K562 (cell line): ENCODE results near the gene NFILZ. TPM values are rescaled to one million over a fixed set of nuclear protein-coding genes. Genes with fewer than 3 reads are reported as not detected.

Source experiments
- RBM25 ChIP-seq: fragments of 200-400 bp; formaldehyde crosslinking; IDR thresholded peaks from 2 replicates; pipeline ENCODE4 v1.6.1; 2018; ENCODE audit warnings: low read length, low read depth, moderate library complexity; ENCODE audit not compliant: severe bottlenecking
- ZNF253 ChIP-seq: fragments of 250-450 bp; sonication (Bioruptor Pico); conservative IDR thresholded peaks from 2 replicates; pipeline ENCODE4 v1.6.1; 2021; ENCODE audit warnings: mild to moderate bottlenecking
- polyA plus RNA-seq, 8 experiments: library from polyadenylated mRNA; depleted of rRNA in 4 of 8; stranded (reverse) in 5 of 8; unstranded in 3 of 8; fragments of >200 nt; fragmentation: Nextera tagmentation in 2 of 8; fragmentation: Illumina TruSeq in 1 of 8; extraction: Ambion mirVana in 2 of 8; extraction: Trizol in 1 of 8; gene quantifications; 2 replicates each; pipeline versions ENCODE4 v1.2.1 to v1.2.3, GENCODE V29; 2011 to 2014; ENCODE audit warnings: inconsistent platforms in 1 of 8, missing spikeins in 1 of 8
- total RNA-seq, 7 experiments: library from RNA; depleted of rRNA in 6 of 7; stranded (reverse); fragments of >200 nt in 6 of 7; fragmentation: Illumina TruSeq in 2 of 7; extraction: Trizol in 2 of 7; gene quantifications; 2 replicates each; pipeline versions ENCODE4 v1.2.1 to v1.2.3, GENCODE V29; 2011 to 2021; ENCODE audit warnings: low replicate concordance in 1 of 7
- TF ChIP-seq, protein P1 (sequence below): fragments of 450-650 bp; IDR thresholded peaks from 2 replicates; pipeline ENCODE4 v1.6.1; 2018; ENCODE audit not compliant: partially characterized antibody
- TF ChIP-seq, protein P2 (sequence below): sonication (generic); formaldehyde crosslinking; IDR thresholded peaks from 2 replicates; pipeline ENCODE4 v1.8.1; 2023; ENCODE audit warnings: missing genetic modification reagents, mild to moderate bottlenecking, borderline replicate concordance

The NFILZ gene
- total and polyA plus RNA-seq, 9 of the 15 experiments (the other 6 are each of a cell fraction or from before 2014, with no cell fraction given): not detected

DNA sequence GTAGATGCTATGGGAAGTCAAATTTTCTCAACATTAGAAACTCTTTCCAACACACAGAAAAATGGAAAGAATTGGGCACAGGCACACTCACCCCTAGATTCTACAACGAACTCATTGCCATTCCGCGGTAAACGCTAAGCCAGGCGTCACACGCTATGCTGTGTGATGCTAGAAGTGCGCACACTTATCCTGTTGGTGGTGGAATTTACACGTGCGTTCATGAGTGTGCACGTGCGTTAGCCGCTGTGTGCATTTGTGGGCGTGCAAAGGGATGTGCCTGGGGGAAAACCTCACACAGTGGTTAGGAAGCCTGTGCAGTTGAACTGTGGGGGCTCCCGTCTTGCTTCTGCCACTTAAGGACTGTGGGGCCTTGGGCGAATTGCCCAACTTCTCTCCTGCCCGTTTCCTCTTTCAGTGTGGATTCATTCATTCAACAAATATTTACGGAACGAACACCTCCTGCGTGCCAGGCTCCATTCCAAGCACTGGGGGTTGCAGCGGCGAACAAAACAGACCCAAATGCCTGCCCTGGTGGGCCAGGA lies 7.7 kb downstream of the NFILZ start (continued):
- TF ChIP-seq, protein P1, sequence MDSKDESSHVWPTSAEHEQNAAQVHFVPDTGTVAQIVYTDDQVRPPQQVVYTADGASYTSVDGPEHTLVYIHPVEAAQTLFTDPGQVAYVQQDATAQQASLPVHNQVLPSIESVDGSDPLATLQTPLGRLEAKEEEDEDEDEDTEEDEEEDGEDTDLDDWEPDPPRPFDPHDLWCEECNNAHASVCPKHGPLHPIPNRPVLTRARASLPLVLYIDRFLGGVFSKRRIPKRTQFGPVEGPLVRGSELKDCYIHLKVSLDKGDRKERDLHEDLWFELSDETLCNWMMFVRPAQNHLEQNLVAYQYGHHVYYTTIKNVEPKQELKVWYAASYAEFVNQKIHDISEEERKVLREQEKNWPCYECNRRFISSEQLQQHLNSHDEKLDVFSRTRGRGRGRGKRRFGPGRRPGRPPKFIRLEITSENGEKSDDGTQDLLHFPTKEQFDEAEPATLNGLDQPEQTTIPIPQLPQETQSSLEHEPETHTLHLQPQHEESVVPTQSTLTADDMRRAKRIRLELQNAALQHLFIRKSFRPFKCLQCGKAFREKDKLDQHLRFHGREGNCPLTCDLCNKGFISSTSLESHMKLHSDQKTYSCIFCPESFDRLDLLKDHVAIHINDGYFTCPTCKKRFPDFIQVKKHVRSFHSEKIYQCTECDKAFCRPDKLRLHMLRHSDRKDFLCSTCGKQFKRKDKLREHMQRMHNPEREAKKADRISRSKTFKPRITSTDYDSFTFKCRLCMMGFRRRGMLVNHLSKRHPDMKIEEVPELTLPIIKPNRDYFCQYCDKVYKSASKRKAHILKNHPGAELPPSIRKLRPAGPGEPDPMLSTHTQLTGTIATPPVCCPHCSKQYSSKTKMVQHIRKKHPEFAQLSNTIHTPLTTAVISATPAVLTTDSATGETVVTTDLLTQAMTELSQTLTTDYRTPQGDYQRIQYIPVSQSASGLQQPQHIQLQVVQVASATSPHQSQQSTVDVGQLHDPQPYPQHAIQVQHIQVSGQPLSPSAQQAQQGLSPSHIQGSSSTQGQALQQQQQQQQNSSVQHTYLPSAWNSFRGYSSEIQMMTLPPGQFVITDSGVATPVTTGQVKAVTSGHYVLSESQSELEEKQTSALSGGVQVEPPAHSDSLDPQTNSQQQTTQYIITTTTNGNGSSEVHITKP: no peak
- TF ChIP-seq ZNF253 (no peak), RBM25 (no peak)
- TF ChIP-seq, protein P2, sequence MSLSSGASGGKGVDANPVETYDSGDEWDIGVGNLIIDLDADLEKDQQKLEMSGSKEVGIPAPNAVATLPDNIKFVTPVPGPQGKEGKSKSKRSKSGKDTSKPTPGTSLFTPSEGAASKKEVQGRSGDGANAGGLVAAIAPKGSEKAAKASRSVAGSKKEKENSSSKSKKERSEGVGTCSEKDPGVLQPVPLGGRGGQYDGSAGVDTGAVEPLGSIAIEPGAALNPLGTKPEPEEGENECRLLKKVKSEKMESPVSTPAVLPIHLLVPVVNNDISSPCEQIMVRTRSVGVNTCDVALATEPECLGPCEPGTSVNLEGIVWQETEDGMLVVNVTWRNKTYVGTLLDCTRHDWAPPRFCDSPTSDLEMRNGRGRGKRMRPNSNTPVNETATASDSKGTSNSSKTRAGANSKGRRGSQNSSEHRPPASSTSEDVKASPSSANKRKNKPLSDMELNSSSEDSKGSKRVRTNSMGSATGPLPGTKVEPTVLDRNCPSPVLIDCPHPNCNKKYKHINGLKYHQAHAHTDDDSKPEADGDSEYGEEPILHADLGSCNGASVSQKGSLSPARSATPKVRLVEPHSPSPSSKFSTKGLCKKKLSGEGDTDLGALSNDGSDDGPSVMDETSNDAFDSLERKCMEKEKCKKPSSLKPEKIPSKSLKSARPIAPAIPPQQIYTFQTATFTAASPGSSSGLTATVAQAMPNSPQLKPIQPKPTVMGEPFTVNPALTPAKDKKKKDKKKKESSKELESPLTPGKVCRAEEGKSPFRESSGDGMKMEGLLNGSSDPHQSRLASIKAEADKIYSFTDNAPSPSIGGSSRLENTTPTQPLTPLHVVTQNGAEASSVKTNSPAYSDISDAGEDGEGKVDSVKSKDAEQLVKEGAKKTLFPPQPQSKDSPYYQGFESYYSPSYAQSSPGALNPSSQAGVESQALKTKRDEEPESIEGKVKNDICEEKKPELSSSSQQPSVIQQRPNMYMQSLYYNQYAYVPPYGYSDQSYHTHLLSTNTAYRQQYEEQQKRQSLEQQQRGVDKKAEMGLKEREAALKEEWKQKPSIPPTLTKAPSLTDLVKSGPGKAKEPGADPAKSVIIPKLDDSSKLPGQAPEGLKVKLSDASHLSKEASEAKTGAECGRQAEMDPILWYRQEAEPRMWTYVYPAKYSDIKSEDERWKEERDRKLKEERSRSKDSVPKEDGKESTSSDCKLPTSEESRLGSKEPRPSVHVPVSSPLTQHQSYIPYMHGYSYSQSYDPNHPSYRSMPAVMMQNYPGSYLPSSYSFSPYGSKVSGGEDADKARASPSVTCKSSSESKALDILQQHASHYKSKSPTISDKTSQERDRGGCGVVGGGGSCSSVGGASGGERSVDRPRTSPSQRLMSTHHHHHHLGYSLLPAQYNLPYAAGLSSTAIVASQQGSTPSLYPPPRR: no peak
